ENCODE results near the gene RPRD1B.
"Not testable (repeated sequence)": the region's sequence is repeated elsewhere in the genome, so short reads cannot be mapped to it uniquely, and the experiment has no call there.

RPRD1B gene

GRCh38 chr20:38075161-38075998 lies 41.8 kb downstream of the RPRD1B start:
- DNase-seq (ENCODE audit: low read depth) = no peak

- DNase-seq (ENCODE audit: low read depth) = no peak
These were observed 43.0 kb downstream of the RPRD1B start for GRCh38 chr20:38076548-38076947.

DNA sequence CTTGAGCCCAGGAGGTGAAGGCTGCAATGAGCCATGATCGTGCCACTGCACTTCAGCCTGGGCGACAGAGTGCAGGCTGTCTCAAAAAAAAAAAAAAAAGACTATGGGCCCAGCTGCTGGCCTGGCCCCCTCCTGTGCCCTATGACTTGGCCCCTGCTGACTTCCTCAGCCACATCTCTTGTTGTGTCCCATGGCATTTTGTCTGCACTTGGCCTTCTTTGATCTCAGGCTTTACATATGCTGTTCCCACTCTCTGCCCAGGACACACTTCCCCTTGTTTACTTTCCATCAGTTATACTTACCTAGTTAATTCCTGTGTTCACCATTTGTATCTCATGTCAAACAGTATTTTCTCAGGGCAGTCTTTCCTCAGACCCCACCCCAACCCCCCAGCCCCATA lies 44.5 kb downstream of the RPRD1B start:
- no peak for DNase-seq (ENCODE audit: low read depth)

DNA sequence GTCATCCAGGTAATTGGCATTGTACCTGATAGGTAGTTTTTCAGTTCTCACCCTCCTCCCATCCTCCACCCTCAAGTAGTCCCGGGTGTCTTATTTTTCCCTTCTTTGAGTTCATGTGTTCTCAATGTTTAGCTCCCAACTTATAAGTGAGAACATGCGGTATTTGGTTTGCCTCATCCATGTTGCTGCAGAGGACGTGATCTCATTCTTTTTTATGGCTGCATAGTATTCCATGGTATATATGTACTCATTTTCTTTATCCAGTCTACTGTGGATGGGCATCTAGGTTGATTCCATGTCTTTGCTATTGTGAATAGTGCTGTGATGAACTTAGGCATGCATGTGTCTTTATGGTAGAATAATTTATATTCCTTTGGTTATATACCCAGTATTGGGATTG lies 45.8 kb downstream of the RPRD1B start:
- DNase-seq (ENCODE audit: low read depth) = no peak

- no peak for DNase-seq (ENCODE audit: low read depth)
These were observed 48.0 kb downstream of the RPRD1B start for GRCh38 chr20:38081575-38081974.

DNA sequence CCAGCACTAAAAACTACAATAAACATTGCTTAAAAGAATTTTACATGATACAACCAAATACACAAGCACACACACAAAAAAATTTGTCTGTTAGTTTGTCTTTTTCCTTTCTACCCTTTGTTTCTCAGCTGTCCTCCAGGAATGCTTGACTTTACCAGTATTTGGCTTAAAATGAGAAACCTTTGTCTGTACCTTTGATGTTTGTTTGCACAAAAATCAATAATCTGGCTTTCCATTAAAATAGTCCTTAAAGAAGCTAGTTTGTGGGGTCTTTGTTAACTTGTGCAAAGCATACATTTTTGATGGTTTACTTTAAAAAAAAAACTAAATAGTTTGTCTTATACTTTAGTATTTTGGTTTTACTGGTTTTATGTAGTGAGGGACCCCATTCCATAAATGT lies 49.3 kb downstream of the RPRD1B start:
- no peak for DNase-seq (ENCODE audit: low read depth)

- no peak for DNase-seq (ENCODE audit: low read depth)
These were observed 49.9 kb downstream of the RPRD1B start for GRCh38 chr20:38083338-38084048.

DNA sequence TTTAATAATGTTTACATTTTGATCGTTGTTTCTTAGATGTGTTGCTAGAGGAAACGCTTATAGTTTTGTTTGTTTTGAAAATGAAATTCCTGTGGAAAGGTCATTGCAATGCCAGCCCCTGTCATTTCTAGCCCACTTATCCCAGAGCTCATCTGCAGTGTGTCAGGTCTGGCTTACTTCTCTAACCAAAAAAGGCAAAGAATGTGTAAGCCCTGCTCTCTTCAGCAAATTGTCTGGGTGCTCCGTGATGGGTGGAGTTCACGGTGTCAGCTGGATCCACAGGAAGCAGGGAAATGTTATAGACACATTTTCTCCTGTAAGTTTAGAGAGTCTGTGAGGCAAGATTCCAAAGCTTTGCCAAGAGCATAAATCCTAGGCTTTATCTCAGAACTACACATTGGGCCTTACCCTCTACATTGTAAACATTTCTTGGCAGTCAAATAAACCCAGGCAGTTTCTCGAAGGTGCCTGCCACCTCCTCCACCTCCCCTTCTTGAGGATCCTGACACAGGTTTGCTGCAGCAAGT lies 50.9 kb downstream of the RPRD1B start:
- DNase-seq (ENCODE audit: low read depth) = no peak

- no peak for DNase-seq (ENCODE audit: low read depth)
These were observed 51.5 kb downstream of the RPRD1B start for GRCh38 chr20:38085026-38085425.

GRCh38 chr20:38089500-38089899 lies 56.0 kb downstream of the RPRD1B start:
- no peak for DNase-seq (ENCODE audit: low read depth)

GRCh38 chr20:38090061-38090460 lies 56.5 kb downstream of the RPRD1B start:
- no peak for DNase-seq (ENCODE audit: low read depth)

DNA sequence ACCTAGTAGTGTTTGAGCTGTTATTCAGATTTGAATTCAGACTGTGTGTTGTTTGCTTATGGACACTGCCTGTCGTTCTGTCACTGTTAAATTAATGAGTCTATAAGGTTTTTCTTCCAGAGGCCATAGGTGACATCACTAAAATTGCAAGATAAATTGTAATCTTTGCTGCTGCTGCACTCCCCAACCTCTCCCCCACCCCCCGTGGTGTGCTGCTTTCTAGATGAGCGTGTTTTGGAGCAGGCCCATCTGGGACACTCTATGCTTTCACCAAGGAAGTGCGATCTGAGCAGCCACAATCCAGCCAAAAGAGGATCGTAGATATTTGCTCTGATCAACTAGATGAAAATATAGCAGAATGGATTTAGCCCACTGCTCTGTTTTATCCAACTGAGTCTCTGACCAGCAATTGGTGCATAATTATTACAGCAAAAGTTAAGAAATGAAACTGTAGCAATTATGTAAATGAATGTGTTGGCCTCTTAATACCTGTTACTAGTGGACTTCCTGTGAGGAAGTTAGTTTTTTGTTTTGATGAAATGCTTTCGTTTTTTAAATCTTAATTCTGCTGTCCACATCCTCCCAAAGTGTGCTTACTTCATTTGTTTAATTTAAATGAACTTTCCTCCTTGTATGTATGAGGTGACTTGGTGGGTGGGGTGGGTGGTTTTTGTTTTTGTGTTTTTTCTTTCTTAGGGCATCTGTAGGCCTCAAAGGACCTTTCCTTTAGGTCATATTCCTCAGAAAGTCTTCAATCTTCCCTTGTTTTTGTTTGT lies 58.1 kb downstream of the RPRD1B start:
- no peak for DNase-seq (ENCODE audit: low read depth)

- DNase-seq (ENCODE audit: low read depth) = no peak
These were observed 58.8 kb downstream of the RPRD1B start for GRCh38 chr20:38092260-38092857.

GRCh38 chr20:38092915-38093314 lies 59.4 kb downstream of the RPRD1B start:
- no peak for DNase-seq (ENCODE audit: low read depth)

- DNase-seq (ENCODE audit: low read depth) = no peak
These were observed 60.1 kb downstream of the RPRD1B start for GRCh38 chr20:38093641-38094077.

DNA sequence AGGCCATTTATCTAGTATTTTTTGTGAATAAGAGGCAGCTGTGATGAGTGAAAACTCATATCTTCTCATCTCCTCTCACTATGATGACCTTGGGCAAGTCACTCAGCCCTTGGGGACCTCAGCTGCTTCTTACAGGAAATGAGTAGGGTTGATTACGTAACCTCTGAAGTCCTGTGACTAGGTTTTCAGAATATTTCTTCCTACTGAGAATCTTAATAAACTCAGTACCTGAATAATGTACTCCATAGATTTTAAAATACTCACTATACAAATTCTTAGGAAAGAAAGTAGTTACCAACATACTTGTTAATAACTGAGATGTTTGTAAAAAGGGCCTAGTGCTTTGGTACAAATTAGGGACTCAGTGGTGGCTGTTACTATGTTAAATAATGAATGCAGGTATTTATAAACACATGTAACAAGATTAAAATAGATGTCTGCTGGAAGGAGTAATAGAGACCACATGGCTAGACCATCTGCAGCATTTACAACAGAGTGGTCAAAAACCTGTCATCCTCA lies 60.9 kb downstream of the RPRD1B start:
- no peak for DNase-seq (ENCODE audit: low read depth)

- DNase-seq (ENCODE audit: low read depth) = no peak
These were observed 61.6 kb downstream of the RPRD1B start for GRCh38 chr20:38095017-38095686.

GRCh38 chr20:38098952-38099351 lies 65.4 kb downstream of the RPRD1B start:
- no peak for DNase-seq (ENCODE audit: low read depth)

DNA sequence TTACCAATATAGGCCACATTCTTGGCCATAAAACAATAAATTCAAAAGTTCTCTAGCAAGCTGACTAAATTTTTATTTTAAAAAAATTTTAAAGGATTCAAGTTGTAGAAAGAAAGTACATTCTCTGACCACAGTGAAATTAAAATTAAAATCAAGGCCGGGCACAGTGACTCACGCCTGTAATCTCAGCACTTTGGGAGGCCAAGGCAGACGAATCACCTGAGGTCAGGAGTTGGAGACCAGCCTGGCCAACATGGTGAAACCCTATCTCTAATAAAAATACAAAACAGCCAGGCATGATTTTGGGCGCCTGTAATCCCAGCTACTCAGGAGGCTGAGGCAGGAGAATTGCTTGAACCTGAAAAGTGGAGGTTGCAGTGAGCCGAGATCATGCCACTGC lies 68.7 kb downstream of the RPRD1B start:
- DNase-seq (ENCODE audit: low read depth) = not testable (repeated sequence)

DNA sequence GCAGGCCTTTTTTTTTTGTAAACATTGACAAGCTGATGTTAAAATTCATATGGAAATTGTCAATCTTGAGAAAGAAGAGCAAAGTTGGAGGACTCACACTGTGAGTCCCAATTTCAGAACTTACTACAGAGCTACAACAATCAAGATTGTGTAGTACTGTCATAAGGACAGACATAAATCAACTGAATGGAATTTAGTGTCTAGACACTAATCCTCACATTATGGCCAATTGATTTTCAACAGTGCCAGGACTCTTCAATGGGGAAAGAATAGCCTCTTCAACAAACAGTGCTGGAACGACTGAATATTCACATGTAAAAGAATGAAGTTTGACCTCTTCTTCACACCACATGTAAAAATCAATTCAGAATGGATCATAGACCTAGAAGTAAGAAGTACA lies 70.7 kb downstream of the RPRD1B start:
- no peak for DNase-seq (ENCODE audit: low read depth)

DNA sequence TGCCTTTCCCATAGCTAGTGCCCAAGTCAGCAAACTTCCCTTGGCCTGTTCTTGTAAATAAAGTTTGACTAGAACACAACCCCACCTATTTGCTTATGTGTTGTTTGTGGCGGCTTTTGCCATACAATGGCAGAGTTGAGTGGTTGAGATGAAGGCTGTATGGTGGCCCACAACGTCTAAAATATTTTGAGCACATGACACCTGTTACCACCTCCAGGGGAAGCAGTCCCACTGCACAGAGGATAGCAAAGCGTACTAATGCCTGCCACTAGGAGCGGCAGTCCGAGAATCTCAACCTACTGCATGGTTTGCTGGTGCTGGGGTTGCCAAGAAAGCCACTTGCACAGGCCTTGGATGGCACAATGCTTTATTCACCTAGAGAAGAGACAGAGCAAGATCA lies 72.9 kb downstream of the RPRD1B start:
- DNase-seq (ENCODE audit: low read depth) = no peak
